Transverse colon (tissue), 4 donors: ENCODE measurements around the gene HAPLN1.

ENCODE experiments used
- CTCF ChIP-seq, 5 experiments: fragments of 200-600 bp in 3 of 5; fragments of 450-650 bp in 2 of 5; sonication (generic) in 3 of 5; IDR thresholded peaks; 1 replicate in 2 of 5; 2 replicates in 3 of 5; pipeline ENCODE4 v1.5.1; 2016 to 2017; ENCODE audit warnings: antibody characterized with exemption in 5 of 5, inconsistent platforms in 3 of 5, mild to moderate bottlenecking in 2 of 5, moderate library complexity in 1 of 5
- EP300 ChIP-seq: sonication (generic); formaldehyde crosslinking; IDR thresholded peaks from one replicate; pipeline ENCODE4 v1.6.1; 2017; ENCODE audit warnings: antibody characterized with exemption, low read depth
- POLR2A ChIP-seq: fragments of 450-650 bp; IDR thresholded peaks from one replicate; pipeline ENCODE4 v1.6.1; 2016; ENCODE audit warnings: antibody characterized with exemption, mild to moderate bottlenecking, moderate library complexity
- POLR2AphosphoS5 ChIP-seq, 3 donors: sonication (generic); formaldehyde crosslinking; IDR thresholded peaks; one replicate each; pipeline ENCODE4 v1.6.1; 2016; ENCODE audit warnings: antibody characterized with exemption in 3 of 3

GRCh38 chr5:83718936-83719495 lies 1.6 kb downstream of the HAPLN1 start:
- TF ChIP-seq POLR2A = no peak
- no peak for TF ChIP-seq CTCF (IDR thresholded peaks at IDR 0.05)
- TF ChIP-seq POLR2AphosphoS5 (IDR thresholded peaks at IDR 0.05) = no peak
- no peak for TF ChIP-seq EP300
